ENCODE results near the gene CDC5L.

DNA sequence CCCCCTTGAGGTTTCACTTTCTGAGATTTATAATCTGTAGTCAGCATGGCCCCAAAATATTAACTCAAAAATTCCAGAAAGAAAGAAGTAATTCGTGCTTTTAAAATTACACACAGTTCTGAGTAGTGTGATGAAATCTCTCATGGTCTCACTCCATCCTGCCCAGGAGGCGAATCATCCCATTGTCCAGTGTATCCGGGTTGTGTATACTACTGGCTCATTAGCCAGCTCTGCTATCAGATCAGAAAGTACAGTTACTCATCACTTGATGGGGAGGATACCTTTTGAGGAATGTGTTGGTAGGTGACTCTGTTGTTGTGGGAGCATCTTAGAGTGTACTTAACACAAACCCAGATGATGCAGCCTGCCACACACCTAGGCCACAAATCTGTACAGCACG lies 65.2 kb downstream of the CDC5L start:
- TF ChIP-seq, protein P1, sequence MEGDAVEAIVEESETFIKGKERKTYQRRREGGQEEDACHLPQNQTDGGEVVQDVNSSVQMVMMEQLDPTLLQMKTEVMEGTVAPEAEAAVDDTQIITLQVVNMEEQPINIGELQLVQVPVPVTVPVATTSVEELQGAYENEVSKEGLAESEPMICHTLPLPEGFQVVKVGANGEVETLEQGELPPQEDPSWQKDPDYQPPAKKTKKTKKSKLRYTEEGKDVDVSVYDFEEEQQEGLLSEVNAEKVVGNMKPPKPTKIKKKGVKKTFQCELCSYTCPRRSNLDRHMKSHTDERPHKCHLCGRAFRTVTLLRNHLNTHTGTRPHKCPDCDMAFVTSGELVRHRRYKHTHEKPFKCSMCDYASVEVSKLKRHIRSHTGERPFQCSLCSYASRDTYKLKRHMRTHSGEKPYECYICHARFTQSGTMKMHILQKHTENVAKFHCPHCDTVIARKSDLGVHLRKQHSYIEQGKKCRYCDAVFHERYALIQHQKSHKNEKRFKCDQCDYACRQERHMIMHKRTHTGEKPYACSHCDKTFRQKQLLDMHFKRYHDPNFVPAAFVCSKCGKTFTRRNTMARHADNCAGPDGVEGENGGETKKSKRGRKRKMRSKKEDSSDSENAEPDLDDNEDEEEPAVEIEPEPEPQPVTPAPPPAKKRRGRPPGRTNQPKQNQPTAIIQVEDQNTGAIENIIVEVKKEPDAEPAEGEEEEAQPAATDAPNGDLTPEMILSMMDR (IDR thresholded peaks at IDR 0.05) = no peak
- TF ChIP-seq ZFX (IDR thresholded peaks at IDR 0.05; ENCODE audit: borderline replicate concordance) = no peak
